Glomerular endothelial cell (primary cell): Measurements from ENCODE around the gene CPHXL2. TPM values are rescaled to one million over a fixed set of nuclear protein-coding genes. Genes with fewer than 3 reads are reported as not detected.

Experiments used
- DNase-seq: peaks from one replicate; pipeline ENCODE4 v3.0.0-alpha.2; 2011; ENCODE audit warnings: low read depth, low spot score; ENCODE audit errors: extremely low read depth
- total RNA-seq: library from RNA; depleted of rRNA; stranded (reverse); fragments of >200 nt; gene quantifications from 2 replicates; pipeline ENCODE4 v1.2.3, GENCODE V29; 2015

The CPHXL2 gene
- total RNA-seq, 1 donor from 2014 or later: not detected

DNA sequence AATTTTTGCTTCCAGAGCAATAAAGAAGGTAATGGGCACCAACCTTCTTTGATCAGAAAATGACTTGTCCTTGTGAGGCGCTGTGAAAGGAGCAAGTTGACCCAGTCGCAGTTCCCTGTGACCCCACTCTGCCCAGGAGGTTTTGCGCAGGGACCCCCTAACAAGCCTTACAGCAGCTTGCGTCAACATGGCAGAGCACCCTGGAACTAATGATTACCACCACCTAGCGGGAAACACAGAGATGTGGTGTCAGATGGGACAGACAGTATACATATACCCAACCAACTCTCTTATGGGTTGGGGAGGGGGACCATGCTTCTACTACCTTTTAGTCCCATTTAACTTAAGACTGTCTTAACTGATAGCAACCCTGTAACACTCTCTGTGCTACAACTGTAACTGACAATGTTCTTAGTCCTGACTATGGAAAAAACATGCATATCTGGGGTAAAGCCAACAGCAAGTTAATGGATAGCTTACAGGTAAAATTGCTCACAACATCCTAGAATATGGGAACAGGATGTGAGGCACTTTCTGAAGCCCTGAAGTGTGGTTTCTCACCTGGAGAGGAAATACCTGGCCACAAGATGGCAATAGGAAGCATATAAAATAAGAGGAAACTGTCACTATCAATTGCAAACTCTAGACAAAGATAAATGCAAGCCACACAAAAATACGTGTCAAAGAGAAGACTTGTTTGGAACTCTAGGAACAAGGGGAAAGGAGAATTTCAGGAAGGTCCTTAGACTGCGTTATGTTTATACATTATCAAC, 32.4 kb downstream of the CPHXL2 start:
- no peak for DNase-seq

- no peak for DNase-seq
Observed at GRCh38 chr16:75640598-75640997, 36.2 kb downstream of the CPHXL2 start.

DNA sequence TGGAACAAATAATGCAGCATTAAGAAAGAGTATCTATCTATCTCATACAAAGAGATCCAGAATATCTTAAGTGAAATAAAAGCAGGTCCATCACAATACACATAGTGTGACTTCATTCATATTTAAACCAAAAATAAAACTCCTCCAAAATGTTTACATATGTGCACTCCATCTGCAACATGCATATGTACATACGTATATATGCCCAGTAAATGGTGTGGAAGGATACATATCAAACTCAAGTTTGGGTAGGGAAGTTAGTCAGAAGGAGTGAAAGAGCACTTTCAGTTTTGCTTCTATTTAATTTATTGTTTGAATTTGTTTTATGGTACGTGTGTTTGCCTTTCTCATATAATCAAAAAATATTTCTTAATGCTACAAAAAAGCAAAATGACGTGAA, 41.8 kb downstream of the CPHXL2 start:
- DNase-seq: no peak

GRCh38 chr16:75632857-75633256, 44.0 kb downstream of the CPHXL2 start:
- DNase-seq: no peak

DNA sequence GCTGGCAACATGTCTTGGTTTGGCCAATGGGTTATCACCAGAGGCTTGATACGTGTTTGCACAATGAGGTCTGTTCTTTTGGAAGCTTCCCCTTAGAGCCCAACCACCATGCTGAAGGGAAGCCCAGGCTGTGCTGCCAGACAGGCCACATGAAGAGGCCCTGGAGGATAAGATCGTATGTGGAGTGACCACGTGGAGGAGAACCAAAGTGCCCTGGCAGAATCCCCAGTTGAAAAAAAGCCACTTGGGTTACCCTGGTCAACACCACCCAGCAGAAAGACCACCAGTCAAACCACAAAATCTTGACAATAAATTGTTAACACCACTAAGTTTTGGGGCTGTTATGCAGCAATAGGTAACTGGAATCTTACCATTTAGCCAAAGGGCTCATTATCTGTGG, 46.8 kb downstream of the CPHXL2 start:
- DNase-seq: no peak

- no peak for DNase-seq
Observed at GRCh38 chr16:75629132-75629531, 47.7 kb downstream of the CPHXL2 start.

GRCh38 chr16:75628351-75628750, 48.5 kb downstream of the CPHXL2 start:
- no peak for DNase-seq

DNA sequence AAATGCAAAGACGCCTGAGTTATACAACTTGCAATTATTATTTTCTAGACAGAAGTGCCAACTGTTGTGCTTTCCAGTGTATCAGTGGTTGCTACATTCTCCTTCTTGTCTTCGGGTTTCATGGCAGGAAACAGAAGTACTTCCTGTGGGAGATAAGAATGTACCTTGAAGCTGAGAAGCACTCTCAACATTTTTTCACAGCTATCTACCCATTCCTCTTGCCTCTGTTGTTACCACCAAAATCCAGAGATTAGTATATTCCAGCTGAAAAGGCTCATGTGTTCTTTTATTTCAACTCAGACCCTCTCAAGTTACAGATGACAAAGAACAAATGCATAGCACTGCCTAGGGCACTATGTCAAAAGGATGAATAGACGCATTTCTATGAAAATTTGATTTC, 49.0 kb downstream of the CPHXL2 start:
- no peak for DNase-seq

DNA sequence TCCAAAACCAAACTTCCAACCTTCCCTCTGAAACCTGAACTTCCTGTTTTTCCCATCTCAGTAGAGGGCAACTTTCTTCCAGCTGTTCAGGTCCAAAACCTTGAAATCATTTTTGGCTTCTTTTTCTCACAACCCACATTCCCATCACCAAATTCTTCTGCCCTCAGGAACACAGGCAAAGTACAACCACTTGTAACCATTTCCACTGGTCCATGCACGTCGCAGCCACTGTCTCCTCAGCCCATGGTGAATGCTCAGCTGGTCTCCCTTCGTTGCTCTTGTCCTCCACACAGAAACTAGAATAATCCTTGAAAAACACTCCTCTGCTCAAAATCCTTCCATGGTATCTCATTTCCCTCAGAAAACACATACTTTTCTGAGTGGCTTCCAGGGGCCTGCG, 50.0 kb downstream of the CPHXL2 start:
- no peak for DNase-seq

DNA sequence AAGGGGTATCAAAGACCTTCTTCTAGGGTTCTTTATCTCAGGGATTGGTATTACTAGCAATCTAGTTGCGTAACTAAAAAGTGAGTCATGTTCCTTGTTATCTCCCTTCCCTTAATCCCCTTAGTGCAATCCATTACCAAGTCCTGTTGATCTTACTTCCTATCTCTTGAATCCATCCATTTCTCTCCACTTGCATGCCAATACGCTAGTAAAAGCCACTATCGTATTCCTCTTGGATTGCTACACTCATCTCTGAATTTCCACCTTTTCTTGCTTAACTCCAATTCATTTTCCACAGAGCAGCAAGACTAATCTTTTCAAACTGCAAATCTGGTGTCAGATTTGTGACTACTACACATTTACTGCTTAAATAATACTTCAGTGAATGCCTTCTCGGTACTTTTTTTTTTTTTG, 51.9 kb downstream of the CPHXL2 start:
- DNase-seq: no peak

DNA sequence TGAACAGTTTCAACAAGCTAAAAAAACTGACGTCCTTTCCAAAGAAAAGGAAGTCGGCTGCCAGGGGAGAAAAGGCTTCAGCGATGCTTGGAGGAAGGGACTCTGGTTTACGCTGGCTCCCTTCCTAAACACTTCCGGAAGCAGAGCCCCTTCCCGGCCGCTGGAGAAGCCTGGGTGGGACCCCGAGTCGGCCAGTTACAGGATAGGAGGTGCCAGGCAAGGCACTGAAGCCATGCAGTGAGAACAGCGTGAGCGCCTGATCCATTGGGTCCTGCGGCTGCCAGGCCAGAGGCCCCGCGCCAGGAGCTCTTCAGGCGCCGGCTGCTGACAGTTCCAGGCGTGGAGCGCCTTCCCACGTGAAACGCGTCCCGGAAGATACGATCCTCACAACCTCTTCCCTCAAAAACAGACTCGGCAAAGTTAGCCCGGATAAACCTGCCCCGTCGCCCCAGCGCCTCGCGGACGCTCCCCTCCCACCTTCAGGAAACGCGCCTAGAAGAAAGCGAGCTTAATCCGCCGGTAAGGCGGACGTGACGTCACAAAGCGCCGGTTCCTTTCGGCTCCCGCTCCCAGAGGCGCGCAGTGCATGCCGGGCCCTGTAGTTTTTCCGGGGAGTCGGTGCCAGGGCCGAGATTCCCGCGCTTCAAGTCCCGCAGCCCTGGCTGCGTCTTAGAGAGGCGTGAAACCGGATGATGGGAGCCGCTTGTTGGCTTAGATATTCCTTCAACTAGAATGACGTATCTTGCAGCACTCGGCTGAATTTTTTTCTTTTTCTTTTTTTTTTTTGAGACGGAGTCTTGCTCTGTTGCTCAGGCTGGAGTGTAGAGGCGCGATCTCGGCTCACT, 53.8 kb downstream of the CPHXL2 start, which contains the start of gene ADAT1:
TSS of gene ADAT1 (minus strand) at position 521 of the 845 bp plus-strand sequence. CDS start 2,482 bp downstream, outside the sequence.
- DNase-seq: peak; percentile 90

DNA sequence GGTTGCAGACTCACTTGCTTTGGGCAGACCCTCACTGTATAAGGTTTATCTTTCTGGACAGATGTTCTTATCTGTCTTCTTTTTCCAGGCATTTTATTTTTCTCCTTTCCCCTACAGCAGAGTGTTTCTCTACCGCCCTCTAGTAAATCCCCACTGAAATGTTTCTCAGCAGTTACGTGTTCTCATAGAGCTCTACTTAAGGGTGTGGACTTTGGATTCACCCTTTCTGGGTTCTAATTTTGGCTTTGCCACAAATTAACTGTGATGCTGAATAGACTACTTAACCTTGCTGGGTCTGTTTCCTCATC, 55.7 kb downstream of the CPHXL2 start:
- DNase-seq: no peak

GRCh38 chr16:75620326-75621169, 56.3 kb downstream of the CPHXL2 start:
- no peak for DNase-seq

DNA sequence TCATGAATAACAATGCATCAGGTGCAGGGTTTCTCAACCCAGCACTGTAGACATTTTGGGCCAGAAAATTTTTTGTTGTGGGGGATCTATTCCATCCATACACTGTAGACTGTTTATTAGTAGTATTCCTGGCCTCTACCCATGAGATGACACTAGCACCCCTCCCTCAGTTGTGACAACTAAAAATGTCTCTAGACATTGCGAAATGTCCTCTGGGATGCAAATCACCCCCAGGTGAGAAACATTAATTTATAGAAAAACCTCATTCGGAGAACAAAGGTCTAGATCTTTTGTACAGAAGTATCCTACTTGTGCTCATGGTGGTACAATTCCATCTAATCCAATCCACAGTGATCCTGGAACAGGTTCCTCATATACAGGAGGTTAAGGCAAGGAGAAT, 58.0 kb downstream of the CPHXL2 start:
- DNase-seq: no peak

DNA sequence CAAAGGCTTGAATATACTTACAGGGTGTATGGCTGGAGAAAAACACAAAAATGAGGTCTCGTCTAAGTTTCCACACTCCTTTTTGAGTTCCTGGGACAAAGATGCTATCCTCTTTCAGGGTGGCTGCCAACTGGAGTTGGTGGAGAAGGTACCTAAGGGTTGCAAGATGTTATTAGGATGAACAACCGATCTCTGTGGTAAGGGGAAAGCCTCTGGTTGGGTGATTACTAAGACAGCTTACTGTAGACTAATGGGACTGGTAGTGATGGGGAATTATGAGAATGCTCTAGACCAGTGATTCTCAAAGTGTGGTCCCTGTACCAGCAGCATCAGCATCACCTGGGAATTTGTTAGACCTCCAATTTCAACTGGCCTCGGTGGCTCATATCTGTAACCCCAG, 59.7 kb downstream of the CPHXL2 start:
- no peak for DNase-seq

DNA sequence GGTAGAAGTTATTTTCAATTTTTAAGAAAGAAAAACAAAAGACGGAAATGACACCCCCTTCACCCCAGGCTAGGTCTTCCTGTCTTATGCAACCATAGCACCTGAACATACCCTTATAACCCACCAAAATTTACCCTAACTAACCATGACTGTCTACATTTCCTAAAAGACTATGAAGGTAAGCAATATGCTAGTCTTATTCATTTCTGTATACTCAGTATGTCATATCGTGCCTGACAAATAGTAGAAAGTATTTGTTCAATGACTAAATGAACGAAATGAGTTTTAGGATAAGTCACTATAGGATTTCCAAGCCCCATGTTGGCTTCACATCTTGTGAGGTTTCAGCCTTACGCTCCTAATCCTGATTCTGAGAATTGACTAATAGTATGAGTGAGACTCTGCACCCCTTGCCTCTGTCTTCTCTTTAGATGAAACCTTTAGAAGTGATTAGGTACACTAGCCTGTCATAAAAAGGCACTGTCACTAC, 60.2 kb downstream of the CPHXL2 start:
- no peak for DNase-seq

- DNase-seq: no peak
Observed at GRCh38 chr16:75615619-75616018, 61.2 kb downstream of the CPHXL2 start.

- no peak for DNase-seq
Observed at GRCh38 chr16:75614066-75614897, 62.5 kb downstream of the CPHXL2 start.
